ENCODE measurements around the gene GPR153.

DNA sequence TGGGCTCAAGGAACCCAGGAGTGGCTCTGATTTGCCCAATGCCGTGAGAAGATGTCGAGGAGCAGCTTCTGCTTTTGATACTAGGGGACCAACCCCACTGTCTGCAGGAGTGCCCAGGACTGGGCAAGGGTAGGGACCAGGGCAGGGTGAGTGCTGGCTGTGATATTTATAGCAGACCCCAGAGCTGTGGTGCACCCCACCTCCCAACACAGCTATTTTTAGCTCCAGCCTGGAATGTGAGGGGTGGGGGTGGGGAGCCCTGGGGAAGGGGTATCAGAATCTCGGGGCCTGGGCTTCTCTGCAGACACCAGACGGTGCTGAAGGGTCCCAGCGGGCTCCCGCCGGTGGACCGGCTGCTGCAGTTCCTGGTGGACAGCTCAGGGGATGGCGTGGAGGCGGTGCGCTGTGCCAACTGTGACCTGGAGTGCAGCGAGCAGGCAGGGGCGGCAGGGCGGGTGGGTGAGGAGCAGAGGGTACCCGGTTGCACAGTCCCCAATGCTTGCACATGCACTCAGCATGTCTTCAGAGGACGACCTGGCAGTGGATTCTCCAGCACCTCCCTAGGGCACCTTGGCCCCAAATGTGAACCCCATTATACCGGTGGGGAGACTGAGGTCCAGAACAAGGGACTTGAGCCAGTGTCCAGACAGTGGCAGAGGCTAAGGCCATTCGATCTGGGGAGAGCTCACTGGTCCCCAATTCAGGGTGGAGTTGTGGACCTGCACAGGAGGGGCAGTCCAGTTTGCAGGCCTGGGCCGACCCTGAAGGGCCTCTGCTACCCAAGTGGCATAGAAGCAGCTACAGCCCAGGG is 53.6 kb downstream of the GPR153 start:
- TF ChIP-seq ZFX (IDR thresholded peaks at IDR 0.05; ENCODE audit: borderline replicate concordance), result no peak
- TF ChIP-seq, protein P1, sequence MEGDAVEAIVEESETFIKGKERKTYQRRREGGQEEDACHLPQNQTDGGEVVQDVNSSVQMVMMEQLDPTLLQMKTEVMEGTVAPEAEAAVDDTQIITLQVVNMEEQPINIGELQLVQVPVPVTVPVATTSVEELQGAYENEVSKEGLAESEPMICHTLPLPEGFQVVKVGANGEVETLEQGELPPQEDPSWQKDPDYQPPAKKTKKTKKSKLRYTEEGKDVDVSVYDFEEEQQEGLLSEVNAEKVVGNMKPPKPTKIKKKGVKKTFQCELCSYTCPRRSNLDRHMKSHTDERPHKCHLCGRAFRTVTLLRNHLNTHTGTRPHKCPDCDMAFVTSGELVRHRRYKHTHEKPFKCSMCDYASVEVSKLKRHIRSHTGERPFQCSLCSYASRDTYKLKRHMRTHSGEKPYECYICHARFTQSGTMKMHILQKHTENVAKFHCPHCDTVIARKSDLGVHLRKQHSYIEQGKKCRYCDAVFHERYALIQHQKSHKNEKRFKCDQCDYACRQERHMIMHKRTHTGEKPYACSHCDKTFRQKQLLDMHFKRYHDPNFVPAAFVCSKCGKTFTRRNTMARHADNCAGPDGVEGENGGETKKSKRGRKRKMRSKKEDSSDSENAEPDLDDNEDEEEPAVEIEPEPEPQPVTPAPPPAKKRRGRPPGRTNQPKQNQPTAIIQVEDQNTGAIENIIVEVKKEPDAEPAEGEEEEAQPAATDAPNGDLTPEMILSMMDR (IDR thresholded peaks at IDR 0.05), result no peak

All from 22Rv1 (cell line).